Activated naive CD8-positive, alpha-beta T cell (primary cell): ENCODE measurements around the gene NSRP1.

Experiments
- H3K27ac Mint-ChIP-seq: one replicate; pipeline ENCODE4 v1.8.0; 2021; ENCODE audit warnings: mixed read lengths
- H3K27me3 Mint-ChIP-seq: one replicate; pipeline ENCODE4 v1.8.0; 2021; ENCODE audit warnings: mixed read lengths
- H3K36me3 Mint-ChIP-seq: one replicate; pipeline ENCODE4 v1.8.0; 2021; ENCODE audit warnings: mixed read lengths
- H3K4me1 Mint-ChIP-seq: one replicate; pipeline ENCODE4 v1.8.0; 2021; ENCODE audit warnings: low read depth, mixed read lengths
- H3K4me3 Mint-ChIP-seq: one replicate; pipeline ENCODE4 v1.8.0; 2021; ENCODE audit warnings: mild to moderate bottlenecking, mixed read lengths
- H3K9me3 Mint-ChIP-seq: one replicate; pipeline ENCODE4 v1.8.0; 2021; ENCODE audit warnings: low read depth, mixed read lengths

NSRP1 gene

GRCh38 chr17:30148376-30148775 is 31.8 kb downstream of the NSRP1 start:
- Mint-ChIP-seq H3K4me1 (peaks cover 23% of the 10 kb centered on the region), H3K4me3 (no peak overlapping the region), H3K36me3 (peaks cover 3% of the 10 kb centered on the region), H3K9me3 (no peaks in the 10 kb centered on the region), H3K27me3 (no peaks in the 10 kb centered on the region), H3K27ac (no peak overlapping the region)

- Mint-ChIP-seq H3K27me3 (no peaks in the 10 kb centered on the region), H3K4me3 (no peak overlapping the region), H3K9me3 (no peaks in the 10 kb centered on the region), H3K27ac (no peak overlapping the region), H3K36me3 (peaks cover 3% of the 10 kb centered on the region), H3K4me1 (peaks cover 28% of the 10 kb centered on the region)
Observed at GRCh38 chr17:30151471-30151870, 34.9 kb downstream of the NSRP1 start.

- Mint-ChIP-seq H3K4me3 (no peak overlapping the region), H3K36me3 (peaks cover 15% of the 10 kb centered on the region), H3K4me1 (peaks cover 32% of the 10 kb centered on the region), H3K27ac (no peak overlapping the region), H3K9me3 (no peaks in the 10 kb centered on the region), H3K27me3 (no peaks in the 10 kb centered on the region)
Observed at GRCh38 chr17:30153463-30153862, 36.8 kb downstream of the NSRP1 start.

- Mint-ChIP-seq H3K4me3 (no peak overlapping the region), H3K9me3 (no peaks in the 10 kb centered on the region), H3K4me1 (peaks cover 39% of the 10 kb centered on the region), H3K36me3 (peaks cover 31% of the 10 kb centered on the region), H3K27me3 (no peaks in the 10 kb centered on the region), H3K27ac (no peak overlapping the region)
Observed at GRCh38 chr17:30155389-30155788, 38.8 kb downstream of the NSRP1 start.

GRCh38 chr17:30158896-30159625 is 42.4 kb downstream of the NSRP1 start:
- peaks cover 34% of the 10 kb centered on the region for H3K36me3 Mint-ChIP-seq

GRCh38 chr17:30160419-30161172 is 44.0 kb downstream of the NSRP1 start:
- Mint-ChIP-seq H3K27ac (no peak overlapping the region), H3K4me1 (peaks cover 46% of the 10 kb centered on the region), H3K27me3 (no peaks in the 10 kb centered on the region), H3K9me3 (no peaks in the 10 kb centered on the region), H3K4me3 (no peak overlapping the region), H3K36me3 (peaks cover 39% of the 10 kb centered on the region)

More at GRCh38 chr17:30158896-30159625, 42.4 kb downstream of the NSRP1 start:
- peaks cover 41% of the 10 kb centered on the region for H3K4me1 Mint-ChIP-seq
- H3K4me3 Mint-ChIP-seq: no peak overlapping the region
- H3K27me3 Mint-ChIP-seq: no peaks in the 10 kb centered on the region
- no peak overlapping the region for H3K27ac Mint-ChIP-seq
- H3K9me3 Mint-ChIP-seq: no peaks in the 10 kb centered on the region

GRCh38 chr17:30161601-30162000 is 45.0 kb downstream of the NSRP1 start:
- Mint-ChIP-seq H3K9me3 (no peaks in the 10 kb centered on the region), H3K27me3 (no peaks in the 10 kb centered on the region), H3K4me1 (peaks cover 42% of the 10 kb centered on the region), H3K27ac (no peak overlapping the region), H3K36me3 (peaks cover 45% of the 10 kb centered on the region), H3K4me3 (no peak overlapping the region)

GRCh38 chr17:30164531-30164930 is 47.9 kb downstream of the NSRP1 start:
- H3K27ac Mint-ChIP-seq: no peak overlapping the region
- peaks cover 22% of the 10 kb centered on the region for H3K4me1 Mint-ChIP-seq
- H3K4me3 Mint-ChIP-seq: no peak overlapping the region
- no peaks in the 10 kb centered on the region for H3K9me3 Mint-ChIP-seq
- peaks cover 27% of the 10 kb centered on the region for H3K36me3 Mint-ChIP-seq
- H3K27me3 Mint-ChIP-seq: no peaks in the 10 kb centered on the region

- Mint-ChIP-seq H3K9me3 (no peaks in the 10 kb centered on the region), H3K27me3 (no peaks in the 10 kb centered on the region), H3K4me1 (peaks cover 18% of the 10 kb centered on the region), H3K36me3 (peaks cover 22% of the 10 kb centered on the region), H3K4me3 (no peak overlapping the region), H3K27ac (no peak overlapping the region)
Observed at GRCh38 chr17:30165147-30165546, 48.5 kb downstream of the NSRP1 start.

GRCh38 chr17:30165960-30166359 is 49.3 kb downstream of the NSRP1 start:
- H3K27ac Mint-ChIP-seq: no peak overlapping the region
- H3K4me1 Mint-ChIP-seq: peaks cover 18% of the 10 kb centered on the region
- peaks cover 18% of the 10 kb centered on the region for H3K36me3 Mint-ChIP-seq
- no peaks in the 10 kb centered on the region for H3K9me3 Mint-ChIP-seq
- no peaks in the 10 kb centered on the region for H3K27me3 Mint-ChIP-seq
- no peak overlapping the region for H3K4me3 Mint-ChIP-seq

- peaks cover 16% of the 10 kb centered on the region for H3K36me3 Mint-ChIP-seq
- H3K9me3 Mint-ChIP-seq: no peaks in the 10 kb centered on the region
- H3K4me1 Mint-ChIP-seq: peaks cover 16% of the 10 kb centered on the region
- no peak overlapping the region for H3K4me3 Mint-ChIP-seq
- no peak overlapping the region for H3K27ac Mint-ChIP-seq
- H3K27me3 Mint-ChIP-seq: no peaks in the 10 kb centered on the region
Observed at GRCh38 chr17:30170415-30170987, 53.9 kb downstream of the NSRP1 start.

GRCh38 chr17:30172560-30172959 is 55.9 kb downstream of the NSRP1 start:
- Mint-ChIP-seq H3K4me1 (peaks cover 13% of the 10 kb centered on the region), H3K36me3 (peaks cover 10% of the 10 kb centered on the region), H3K27me3 (no peaks in the 10 kb centered on the region), H3K27ac (no peak overlapping the region), H3K4me3 (no peak overlapping the region), H3K9me3 (no peaks in the 10 kb centered on the region)

- H3K4me1 Mint-ChIP-seq: peaks cover 13% of the 10 kb centered on the region
- no peaks in the 10 kb centered on the region for H3K27me3 Mint-ChIP-seq
- no peak overlapping the region for H3K4me3 Mint-ChIP-seq
- no peak overlapping the region for H3K27ac Mint-ChIP-seq
- no peaks in the 10 kb centered on the region for H3K9me3 Mint-ChIP-seq
- peaks cover 10% of the 10 kb centered on the region for H3K36me3 Mint-ChIP-seq
Observed at GRCh38 chr17:30173649-30174048, 57.0 kb downstream of the NSRP1 start.

- no peak overlapping the region for H3K27ac Mint-ChIP-seq
- H3K27me3 Mint-ChIP-seq: no peaks in the 10 kb centered on the region
- H3K4me1 Mint-ChIP-seq: peaks cover 13% of the 10 kb centered on the region
- no peaks in the 10 kb centered on the region for H3K9me3 Mint-ChIP-seq
- no peak overlapping the region for H3K4me3 Mint-ChIP-seq
- peaks cover 10% of the 10 kb centered on the region for H3K36me3 Mint-ChIP-seq
Observed at GRCh38 chr17:30174556-30174955, 57.9 kb downstream of the NSRP1 start.

GRCh38 chr17:30176855-30177254 is 60.2 kb downstream of the NSRP1 start:
- no peak overlapping the region for H3K27ac Mint-ChIP-seq
- no peaks in the 10 kb centered on the region for H3K27me3 Mint-ChIP-seq
- H3K9me3 Mint-ChIP-seq: no peaks in the 10 kb centered on the region
- H3K36me3 Mint-ChIP-seq: peaks cover 7% of the 10 kb centered on the region
- H3K4me3 Mint-ChIP-seq: no peak overlapping the region
- H3K4me1 Mint-ChIP-seq: peaks cover 7% of the 10 kb centered on the region
